IMR-90 (cell line): ENCODE measurements around the gene ABT1. TPM values are rescaled to one million over a fixed set of nuclear protein-coding genes. Genes with fewer than 3 reads are reported as not detected.

Experiments
- ATAC-seq: fragments of 200-7000 bp; cut with Tn5 transposase; 2 replicates; pipeline ENCODE4 v1.9.1; 2020; ENCODE audit warnings: low read depth, mild to moderate bottlenecking, moderate library complexity
- BruUV-seq: library from RNA; stranded (reverse); fragments of 400-500 nt; replicated peaks from 2 replicates; lab custom pipeline; 2021; lab: Mats Ljungman, UMichigan
- CTCF ChIA-PET: fragments of 300-600 bp; formaldehyde crosslinking; extraction: SDS; loops from one replicate; lab custom pipeline; 2021; ENCODE audit warnings: antibody characterized with exemption; lab: Yijun Ruan, JAX
- POLR2A ChIA-PET: fragments of 300-600 bp; sonication (Branson Sonifier 250); formaldehyde crosslinking; loops from one replicate; lab custom pipeline; 2022; ENCODE audit warnings: antibody characterized with exemption; ENCODE audit not compliant: unreplicated experiment; lab: Charles Lee
- DNase-seq: peaks from one replicate; pipeline ENCODE4 v3.0.0; 2013
- H2AFZ ChIP-seq: replicated peaks from 2 replicates; pipeline ENCODE3; 2013; ENCODE audit warnings: low read length, mild to moderate bottlenecking; ENCODE audit not compliant: poor library complexity
- H2AK5ac ChIP-seq: 2 replicates; pipeline ENCODE4 v1.6.1; 2013; ENCODE audit warnings: low read depth, low read length, inconsistent platforms
- H2AK9ac ChIP-seq: replicated peaks from 2 replicates; pipeline ENCODE3; 2013; ENCODE audit warnings: mild to moderate bottlenecking, low read depth, low read length, moderate library complexity; ENCODE audit not compliant: poor library complexity
- H2BK120ac ChIP-seq: 2 replicates; pipeline ENCODE4 v1.6.1; 2013; ENCODE audit warnings: low read depth, low read length, inconsistent platforms
- H2BK15ac ChIP-seq: 3 replicates; pipeline ENCODE4 v1.6.1; 2013; ENCODE audit warnings: low read depth, low read length, inconsistent platforms
- H2BK20ac ChIP-seq: 2 replicates; pipeline ENCODE4 v1.6.1; 2013; ENCODE audit warnings: low read depth, mild to moderate bottlenecking, inconsistent platforms, low read length, moderate library complexity
- H2BK5ac ChIP-seq: 2 replicates; pipeline ENCODE4 v1.6.1; 2013; ENCODE audit warnings: mild to moderate bottlenecking, low read depth, low read length, inconsistent platforms; ENCODE audit not compliant: poor library complexity, severe bottlenecking
- H3K14ac ChIP-seq: replicated peaks from 2 replicates; pipeline ENCODE4 v1.6.1; 2013; ENCODE audit warnings: low read depth, low read length, inconsistent platforms
- H3K18ac ChIP-seq: 2 replicates; pipeline ENCODE4 v1.6.1; 2013; ENCODE audit warnings: low read depth, low read length, control low read depth
- H3K23ac ChIP-seq: 2 replicates; pipeline ENCODE4 v1.6.1; 2013; ENCODE audit warnings: low read depth, low read length, inconsistent platforms
- H3K27ac ChIP-seq: 2 replicates; pipeline ENCODE4 v1.5.1; 2013; ENCODE audit warnings: mild to moderate bottlenecking, control low read depth, low read length; ENCODE audit not compliant: insufficient read depth
- H3K27me3 ChIP-seq: 2 replicates; pipeline ENCODE4 v1.6.1; 2013; ENCODE audit warnings: low read length; ENCODE audit not compliant: control insufficient read depth, insufficient read depth
- H3K36me3 ChIP-seq: 2 replicates; pipeline ENCODE4 v1.6.1; 2013; ENCODE audit warnings: low read length, mixed read lengths; ENCODE audit not compliant: control insufficient read depth, insufficient read depth
- H3K4ac ChIP-seq: 2 replicates; pipeline ENCODE4 v1.6.1; 2013; ENCODE audit warnings: low read depth, low read length, inconsistent platforms
- H3K4me1 ChIP-seq: 2 replicates; pipeline ENCODE4 v1.6.1; 2013; ENCODE audit warnings: low read length, mixed read lengths; ENCODE audit not compliant: control insufficient read depth, insufficient read depth
- H3K4me2 ChIP-seq: 2 replicates; pipeline ENCODE4 v1.6.1; 2013; ENCODE audit warnings: low read depth, mild to moderate bottlenecking, control low read depth, low read length, moderate library complexity
- H3K4me3 ChIP-seq: 2 replicates; pipeline ENCODE4 v1.5.1; 2013; ENCODE audit warnings: low read depth, mild to moderate bottlenecking, control low read depth, low read length, moderate library complexity; ENCODE audit not compliant: insufficient read depth
- H3K56ac ChIP-seq: 2 replicates; pipeline ENCODE4 v1.6.1; 2013; ENCODE audit warnings: low read length, inconsistent platforms; ENCODE audit not compliant: insufficient read depth; ENCODE audit errors: extremely low read depth
- H3K79me1 ChIP-seq, 2 experiments: 2 replicates each; pipeline ENCODE4 v1.6.1; 2013; ENCODE audit warnings: low read length in 2 of 2, inconsistent platforms in 1 of 2, low read depth in 1 of 2
- H3K9ac ChIP-seq: 2 replicates; pipeline ENCODE4 v1.6.1; 2013; ENCODE audit warnings: low read depth, low read length, control low read depth
- H3K9me1 ChIP-seq: 2 replicates; pipeline ENCODE4 v1.6.1; 2013; ENCODE audit warnings: low read length, inconsistent platforms; ENCODE audit not compliant: insufficient read depth
- H3K9me3 ChIP-seq: 2 replicates; pipeline ENCODE4 v1.6.1; 2013; ENCODE audit warnings: low read length; ENCODE audit not compliant: control insufficient read depth, insufficient read depth
- H4K20me1 ChIP-seq: 2 replicates; pipeline ENCODE4 v1.6.1; 2013; ENCODE audit warnings: low read length, inconsistent platforms; ENCODE audit not compliant: insufficient read depth
- H4K5ac ChIP-seq: 2 replicates; pipeline ENCODE4 v1.6.1; 2013; ENCODE audit warnings: mild to moderate bottlenecking, low read depth, low read length, control low read depth
- H4K8ac ChIP-seq, 2 experiments: 2 replicates each; pipeline ENCODE4 v1.6.1; 2013; ENCODE audit warnings: low read depth in 2 of 2, low read length in 2 of 2, control low read depth in 1 of 2, inconsistent platforms in 1 of 2
- H4K91ac ChIP-seq: 2 replicates; pipeline ENCODE4 v1.6.1; 2013; ENCODE audit warnings: low read depth, low read length, inconsistent platforms; ENCODE audit not compliant: insufficient read depth
- CEBPB ChIP-seq: IDR thresholded peaks from 2 replicates; pipeline ENCODE4 v1.6.1; 2012; ENCODE audit warnings: low read depth, low read length, improper control_type of control experiment
- MAFK ChIP-seq: IDR thresholded peaks from 2 replicates; pipeline ENCODE4 v1.6.1; 2012; ENCODE audit warnings: low read depth, low read length, improper control_type of control experiment
- WGBS, 2 experiments: methylation state at CpG; one replicate each; pipeline versions ENCODE4 v1.1.5 to v1.1.7; 2013; ENCODE audit warnings: missing lambda C conversion rate in 2 of 2; ENCODE audit not compliant: insufficient read length in 1 of 2; ENCODE audit errors: extremely low coverage in 2 of 2; 5-methylcytosine and 5-hydroxymethylcytosine counted together
- dilution Hi-C: fragments of 300-500 bp; cut with HindIII; formaldehyde crosslinking; loops from one replicate; pipeline ENCODE4 v1.14.3; 2018; ENCODE audit warnings: low sequenced_read_pairs; ENCODE audit not compliant: unreplicated experiment
- in situ Hi-C: fragments of 300-500 bp; cut with MboI; formaldehyde crosslinking; loops from 3 replicates; pipeline ENCODE4 v1.14.3; 2019; ENCODE audit warnings: low sequenced_read_pairs, inconsistent platforms, mixed read lengths
- intact Hi-C: fragments of 100-400 bp; cut with micrococcal nuclease; formaldehyde crosslinking; loops from 2 replicates; pipeline ENCODE4 v1.10.0; 2022
- polyA plus RNA-seq, 3 experiments: library from polyadenylated mRNA; depleted of rRNA; stranded (reverse); fragments of >200 nt; gene quantifications; 2 replicates each; pipeline ENCODE4 v1.2.3, GENCODE V29; 2012; ENCODE audit warnings: low replicate concordance in 1 of 3
- total RNA-seq: library from RNA; depleted of rRNA; stranded (reverse); fragments of >200 nt; gene quantifications from 2 replicates; pipeline ENCODE4 v1.2.3, GENCODE V29; 2012

ABT1 gene
- total and polyA plus RNA-seq, 2 of the 4 experiments (the other 2 are of a cell fraction), result 15.2 to 15.4 TPM

GRCh38 chr6:26561533-26562466 lies 35.0 kb upstream of the ABT1 start:
- no peak overlapping the region for H2AK5ac ChIP-seq
- no peak overlapping the region for H3K14ac ChIP-seq
- H2BK120ac ChIP-seq, result no peak overlapping the region
- CTCF ChIA-PET, result no interaction called here
- in situ Hi-C loops, result no loop called here
- no peak overlapping the region for H2BK15ac ChIP-seq
- H4K5ac ChIP-seq, result no peak overlapping the region
- intact Hi-C loops, result no loop called here
- no peak overlapping the region for H3K18ac ChIP-seq
- no peak overlapping the region for H3K4me2 ChIP-seq
- no peak overlapping the region for H2AK9ac ChIP-seq
- no peak overlapping the region for H4K8ac ChIP-seq
- no peak overlapping the region for H2BK20ac ChIP-seq
- H3K4me1 ChIP-seq, result no peaks in the 10 kb centered on the region
- no peak overlapping the region for H3K56ac ChIP-seq
- H3K36me3 ChIP-seq, result no peaks in the 10 kb centered on the region
- H4K20me1 ChIP-seq, result peaks cover 3% of the 10 kb centered on the region; the same call in 1 of the 2 replicates
- no peak overlapping the region for H4K91ac ChIP-seq
- no peaks in the 10 kb centered on the region for H3K9me3 ChIP-seq
- H3K27me3 ChIP-seq, result no peaks in the 10 kb centered on the region
- ATAC-seq (no peak), DNase-seq (no peak)
- no peak overlapping the region for H3K4ac ChIP-seq
- BruUV-seq, result no TSS peak
- H3K79me1 ChIP-seq, result no peaks in the 10 kb centered on the region
- no peak overlapping the region for H3K23ac ChIP-seq
- no peak for TF ChIP-seq MAFK
- peak; percentile 67 for TF ChIP-seq CEBPB
- WGBS, 2 experiments, result no CpG with 5 or more reads among the region's 17 CpGs
- H2BK5ac ChIP-seq, result no peak overlapping the region
- POLR2A ChIA-PET, result no interaction called here
- no peak overlapping the region for H3K9ac ChIP-seq
- no peaks in the 10 kb centered on the region for H3K9me1 ChIP-seq
- H3K27ac ChIP-seq, result no peak overlapping the region
- no peak overlapping the region for H3K4me3 ChIP-seq
- H2AFZ ChIP-seq, result no peak overlapping the region
- dilution Hi-C loops, result no loop called here
